Muscle of arm (tissue), 12 donors: ENCODE measurements around the gene STOML2. TPM values are rescaled to one million over a fixed set of nuclear protein-coding genes. Genes with fewer than 3 reads are reported as not detected.

Experiments
- polyA plus RNA-seq, 12 donors: library from polyadenylated mRNA; unstranded; fragments of 120-200 nt; gene quantifications; one replicate each; pipeline ENCODE4 v1.2.1, GENCODE V29; 2013; ENCODE audit not compliant: insufficient read length in 12 of 12

The STOML2 gene
- polyA plus RNA-seq, 12 donors: 55.3 to 75.3 (median 66.7) TPM; not detected in 1

Other genes with a start within 250 kb of the STOML2 start
- gene PHF24, start 144.8 kb downstream of the STOML2 start, polyA plus RNA-seq: under 1 TPM in 10 of 12 donors, not detected in 2; 0.11 to 0.68 (median 0.37) TPM
- gene DNAJB5, start 113.4 kb downstream of the STOML2 start, polyA plus RNA-seq: 10 to 100 TPM in 11 of 12 donors, not detected in 1; 16.8 to 60.6 (median 38.4) TPM
- 100 to 1,000 TPM in 11 of 12 donors, not detected in 1; 132 to 190 (median 174) TPM for gene VCP, start 30.5 kb downstream of the STOML2 start, polyA plus RNA-seq
- 10 to 100 TPM in 10 of 12 donors, 1 to 10 TPM in 1, not detected in 1; 8.4 to 37.0 (median 27.1) TPM for gene FANCG, start 23.2 kb downstream of the STOML2 start, polyA plus RNA-seq
- gene PIGO, start 6.5 kb downstream of the STOML2 start, polyA plus RNA-seq: 10 to 100 TPM in 11 of 12 donors, not detected in 1; 10.4 to 17.5 (median 11.7) TPM
- 10 to 100 TPM in 11 of 12 donors, not detected in 1; 10.1 to 19.7 (median 11.2) TPM for gene ATOSB, start 12.7 kb upstream of the STOML2 start, polyA plus RNA-seq
- 10 to 100 TPM in 11 of 12 donors, not detected in 1; 13.4 to 29.0 (median 18.5) TPM for gene UNC13B, start 58.9 kb upstream of the STOML2 start, polyA plus RNA-seq